Liver (tissue), 9 donors: ENCODE measurements around the gene TP73. TPM values are rescaled to one million over a fixed set of nuclear protein-coding genes. Genes with fewer than 3 reads are reported as not detected.

Experiments
- DNase-seq: peaks from one replicate; pipeline ENCODE4 v3.0.0-alpha.2; 2017; ENCODE audit warnings: low spot score
- H3K27ac ChIP-seq, 2 donors: one replicate each; pipeline ENCODE4 v1.7.0; 2013; ENCODE audit warnings: inconsistent platforms in 2 of 2, low read length in 2 of 2, control low read depth in 1 of 2, low read depth in 1 of 2, mild to moderate bottlenecking in 1 of 2
- H3K27me3 ChIP-seq, 4 donors: one replicate each; pipeline versions ENCODE4 v1.6.1 to v1.7.0; 2013; ENCODE audit warnings: low read length in 3 of 4, inconsistent platforms in 1 of 4, mild to moderate bottlenecking in 1 of 4, moderate library complexity in 1 of 4; ENCODE audit not compliant: control insufficient read depth in 4 of 4, insufficient read depth in 4 of 4
- H3K36me3 ChIP-seq, 4 donors: one replicate each; pipeline versions ENCODE4 v1.6.1 to v1.7.0; 2013; ENCODE audit warnings: low read length in 3 of 4, mild to moderate bottlenecking in 3 of 4, low read depth in 1 of 4, moderate library complexity in 1 of 4; ENCODE audit not compliant: control insufficient read depth in 4 of 4, insufficient read depth in 3 of 4
- H3K4me1 ChIP-seq, 4 donors: one replicate each; pipeline versions ENCODE4 v1.6.1 to v1.7.0; 2013; ENCODE audit warnings: low read length in 3 of 4, mild to moderate bottlenecking in 3 of 4, moderate library complexity in 1 of 4; ENCODE audit not compliant: control insufficient read depth in 4 of 4, insufficient read depth in 4 of 4
- H3K4me3 ChIP-seq, 3 donors: one replicate each; pipeline versions ENCODE4 v1.6.1 to v1.7.0; 2013; ENCODE audit warnings: low read length in 3 of 3, control low read depth in 1 of 3, low read depth in 1 of 3, mild to moderate bottlenecking in 1 of 3
- H3K9ac ChIP-seq, 2 donors: one replicate each; pipeline ENCODE4 v1.7.0; 2013; ENCODE audit warnings: low read length in 2 of 2, mild to moderate bottlenecking in 2 of 2, moderate library complexity in 2 of 2, control low read depth in 1 of 2, low read depth in 1 of 2
- H3K9me3 ChIP-seq, 4 donors: one replicate each; pipeline versions ENCODE4 v1.6.1 to v1.7.0; 2013; ENCODE audit warnings: low read length in 3 of 4; ENCODE audit not compliant: control insufficient read depth in 4 of 4
- EGR1 ChIP-seq, 2 donors: IDR thresholded peaks; 2 replicates each; pipeline ENCODE4 v1.6.1; 2016 to 2018; ENCODE audit warnings: antibody characterized with exemption in 2 of 2, low read depth in 2 of 2
- FOXA1 ChIP-seq: IDR thresholded peaks from 2 replicates; pipeline ENCODE4 v1.6.1; 2016; ENCODE audit warnings: antibody characterized with exemption
- GABPA ChIP-seq, 2 donors: IDR thresholded peaks in 1 of 2; conservative IDR thresholded peaks in 1 of 2; 2 replicates each; pipeline ENCODE4 v1.6.1; 2016; ENCODE audit warnings: antibody characterized with exemption in 2 of 2, mild to moderate bottlenecking in 1 of 2, moderate library complexity in 1 of 2
- HNF4A ChIP-seq, 2 donors: conservative IDR thresholded peaks; 2 replicates each; pipeline ENCODE4 v1.6.1; 2016; ENCODE audit warnings: antibody characterized with exemption in 2 of 2, mild to moderate bottlenecking in 2 of 2
- HNF4G ChIP-seq: IDR thresholded peaks from 2 replicates; pipeline ENCODE4 v1.6.1; 2016; ENCODE audit warnings: antibody characterized with exemption
- JUND ChIP-seq, 2 donors: IDR thresholded peaks; 2 replicates each; pipeline ENCODE4 v1.6.1; 2016; ENCODE audit warnings: antibody characterized with exemption in 2 of 2
- NR2F2 ChIP-seq: IDR thresholded peaks from 2 replicates; pipeline ENCODE4 v1.6.1; 2016; ENCODE audit warnings: antibody characterized with exemption
- RAD21 ChIP-seq, 2 donors: IDR thresholded peaks; 2 replicates each; pipeline ENCODE4 v1.6.1; 2016; ENCODE audit warnings: antibody characterized with exemption in 2 of 2, mild to moderate bottlenecking in 2 of 2
- RXRA ChIP-seq, 2 donors: IDR thresholded peaks; 2 replicates each; pipeline ENCODE4 v1.6.1; 2017 to 2018; ENCODE audit warnings: antibody characterized with exemption in 2 of 2, mild to moderate bottlenecking in 1 of 2
- SP1 ChIP-seq: IDR thresholded peaks from 2 replicates; pipeline ENCODE4 v1.6.1; 2018; ENCODE audit warnings: antibody characterized with exemption, mild to moderate bottlenecking
- TAF1 ChIP-seq: conservative IDR thresholded peaks from 2 replicates; pipeline ENCODE4 v1.6.1; 2016; ENCODE audit warnings: antibody characterized with exemption, mild to moderate bottlenecking
- WGBS: extraction: QIAGEN DNeasy Blood & Tissue Kit; methylation state at CpG from one replicate; pipeline ENCODE4 v1.1.7; 2013; 5-methylcytosine and 5-hydroxymethylcytosine counted together
- polyA plus RNA-seq, 2 donors: library from polyadenylated mRNA; stranded (reverse) in 1 of 2; unstranded in 1 of 2; fragments of 200-250 nt in 1 of 2; fragments of >200 nt in 1 of 2; fragmentation: Nextera tagmentation in 1 of 2; extraction: Ambion mirVana in 1 of 2; gene quantifications; one replicate each; pipeline versions ENCODE4 v1.2.1 to v1.2.3, GENCODE V29; 2013 to 2015
- total RNA-seq, 2 donors: library from RNA; depleted of rRNA; stranded (reverse); fragments of >200 nt; gene quantifications; one replicate each; pipeline ENCODE4 v1.2.3, GENCODE V29; 2014
- TF ChIP-seq, protein P1 (sequence below): IDR thresholded peaks from 2 replicates; pipeline ENCODE4 v1.6.1; 2016; ENCODE audit warnings: antibody characterized with exemption, mild to moderate bottlenecking
- TF ChIP-seq, protein P2 (sequence below): IDR thresholded peaks from 2 replicates; pipeline ENCODE4 v1.6.1; 2016; ENCODE audit warnings: antibody characterized with exemption
- TF ChIP-seq, protein P3 (sequence below): fragments of 150-350 bp; IDR thresholded peaks from 2 replicates; pipeline ENCODE4 v1.5.1; 2017; ENCODE audit warnings: improper control_type of control experiment, low read depth, low read length; ENCODE audit not compliant: missing input control
- TF ChIP-seq, protein P4 (sequence below): IDR thresholded peaks from 2 replicates; pipeline ENCODE4 v1.6.1; 2016; ENCODE audit warnings: antibody characterized with exemption
- donor health status: healthy.
- donor health status: healthy.
- donor health status: healthy.
- donor health status: healthy.
- donor health status: healthy.

TP73 gene
- total and polyA plus RNA-seq, 4 donors = 0.08 to 0.29 (median 0.18) TPM

DNA sequence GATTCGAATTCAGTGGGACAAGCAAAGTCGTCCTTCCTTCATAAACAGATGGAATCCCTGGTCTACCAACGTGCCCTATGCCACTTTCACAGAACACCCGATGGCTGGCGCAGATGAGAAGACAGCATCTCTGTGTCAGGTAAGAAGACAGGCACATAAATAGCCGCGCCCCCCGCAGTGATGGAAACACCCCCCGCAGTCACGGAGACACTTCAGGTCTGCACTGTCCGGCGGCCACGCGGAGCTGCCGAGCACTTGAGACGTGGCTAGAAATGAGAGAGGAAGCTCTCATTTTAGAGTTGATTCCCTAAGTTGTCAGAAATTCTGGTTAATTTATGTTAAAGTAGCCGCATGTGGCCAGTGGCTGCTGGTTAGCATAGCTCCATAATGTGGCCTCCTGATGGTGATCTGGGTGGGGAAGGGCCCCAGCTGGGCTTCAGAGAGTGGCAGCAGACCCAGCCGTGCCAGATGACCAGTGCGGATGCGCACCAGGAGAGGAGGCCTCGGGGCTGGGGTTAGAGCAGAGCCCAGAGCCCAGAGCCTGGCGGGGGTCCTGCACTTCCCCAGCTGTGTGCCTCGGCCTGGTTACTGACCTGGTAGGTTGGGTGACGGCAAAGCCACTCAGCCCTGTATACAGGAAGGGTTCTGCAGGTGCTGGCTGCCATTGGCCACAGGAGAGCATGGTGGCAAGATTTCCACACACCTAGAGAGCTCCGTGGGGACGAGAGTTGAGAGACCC lies 24.6 kb upstream of the TP73 start:
- Histone ChIP-seq H3K9me3 (no peaks in the 10 kb centered on the region), H3K27ac (no peak overlapping the region), H3K27me3 (no peaks in the 10 kb centered on the region), H3K4me1 (peaks cover 9 to 28% (median 24%) of the 10 kb centered on the region in 4 donors), H3K4me3 (no peak overlapping the region), H3K9ac (no peak overlapping the region), H3K36me3 (peaks cover 16 to 42% (median 21%) of the 10 kb centered on the region in 4 donors)
- TF ChIP-seq, protein P1, sequence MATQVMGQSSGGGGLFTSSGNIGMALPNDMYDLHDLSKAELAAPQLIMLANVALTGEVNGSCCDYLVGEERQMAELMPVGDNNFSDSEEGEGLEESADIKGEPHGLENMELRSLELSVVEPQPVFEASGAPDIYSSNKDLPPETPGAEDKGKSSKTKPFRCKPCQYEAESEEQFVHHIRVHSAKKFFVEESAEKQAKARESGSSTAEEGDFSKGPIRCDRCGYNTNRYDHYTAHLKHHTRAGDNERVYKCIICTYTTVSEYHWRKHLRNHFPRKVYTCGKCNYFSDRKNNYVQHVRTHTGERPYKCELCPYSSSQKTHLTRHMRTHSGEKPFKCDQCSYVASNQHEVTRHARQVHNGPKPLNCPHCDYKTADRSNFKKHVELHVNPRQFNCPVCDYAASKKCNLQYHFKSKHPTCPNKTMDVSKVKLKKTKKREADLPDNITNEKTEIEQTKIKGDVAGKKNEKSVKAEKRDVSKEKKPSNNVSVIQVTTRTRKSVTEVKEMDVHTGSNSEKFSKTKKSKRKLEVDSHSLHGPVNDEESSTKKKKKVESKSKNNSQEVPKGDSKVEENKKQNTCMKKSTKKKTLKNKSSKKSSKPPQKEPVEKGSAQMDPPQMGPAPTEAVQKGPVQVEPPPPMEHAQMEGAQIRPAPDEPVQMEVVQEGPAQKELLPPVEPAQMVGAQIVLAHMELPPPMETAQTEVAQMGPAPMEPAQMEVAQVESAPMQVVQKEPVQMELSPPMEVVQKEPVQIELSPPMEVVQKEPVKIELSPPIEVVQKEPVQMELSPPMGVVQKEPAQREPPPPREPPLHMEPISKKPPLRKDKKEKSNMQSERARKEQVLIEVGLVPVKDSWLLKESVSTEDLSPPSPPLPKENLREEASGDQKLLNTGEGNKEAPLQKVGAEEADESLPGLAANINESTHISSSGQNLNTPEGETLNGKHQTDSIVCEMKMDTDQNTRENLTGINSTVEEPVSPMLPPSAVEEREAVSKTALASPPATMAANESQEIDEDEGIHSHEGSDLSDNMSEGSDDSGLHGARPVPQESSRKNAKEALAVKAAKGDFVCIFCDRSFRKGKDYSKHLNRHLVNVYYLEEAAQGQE = no peak
- no peak for TF ChIP-seq RAD21 (IDR thresholded peaks at IDR 0.05)
- no peak for TF ChIP-seq SP1
- no peak for TF ChIP-seq HNF4G
- TF ChIP-seq, protein P2, sequence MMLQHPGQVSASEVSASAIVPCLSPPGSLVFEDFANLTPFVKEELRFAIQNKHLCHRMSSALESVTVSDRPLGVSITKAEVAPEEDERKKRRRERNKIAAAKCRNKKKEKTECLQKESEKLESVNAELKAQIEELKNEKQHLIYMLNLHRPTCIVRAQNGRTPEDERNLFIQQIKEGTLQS = no peak
- TF ChIP-seq, protein P3, sequence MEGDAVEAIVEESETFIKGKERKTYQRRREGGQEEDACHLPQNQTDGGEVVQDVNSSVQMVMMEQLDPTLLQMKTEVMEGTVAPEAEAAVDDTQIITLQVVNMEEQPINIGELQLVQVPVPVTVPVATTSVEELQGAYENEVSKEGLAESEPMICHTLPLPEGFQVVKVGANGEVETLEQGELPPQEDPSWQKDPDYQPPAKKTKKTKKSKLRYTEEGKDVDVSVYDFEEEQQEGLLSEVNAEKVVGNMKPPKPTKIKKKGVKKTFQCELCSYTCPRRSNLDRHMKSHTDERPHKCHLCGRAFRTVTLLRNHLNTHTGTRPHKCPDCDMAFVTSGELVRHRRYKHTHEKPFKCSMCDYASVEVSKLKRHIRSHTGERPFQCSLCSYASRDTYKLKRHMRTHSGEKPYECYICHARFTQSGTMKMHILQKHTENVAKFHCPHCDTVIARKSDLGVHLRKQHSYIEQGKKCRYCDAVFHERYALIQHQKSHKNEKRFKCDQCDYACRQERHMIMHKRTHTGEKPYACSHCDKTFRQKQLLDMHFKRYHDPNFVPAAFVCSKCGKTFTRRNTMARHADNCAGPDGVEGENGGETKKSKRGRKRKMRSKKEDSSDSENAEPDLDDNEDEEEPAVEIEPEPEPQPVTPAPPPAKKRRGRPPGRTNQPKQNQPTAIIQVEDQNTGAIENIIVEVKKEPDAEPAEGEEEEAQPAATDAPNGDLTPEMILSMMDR = no peak
- TF ChIP-seq HNF4A (conservative IDR thresholded peaks at IDR 0.05) = no peak
- no peak for TF ChIP-seq EGR1 (IDR thresholded peaks at IDR 0.05; ENCODE audit: low read depth in 2 of 2)
- TF ChIP-seq, protein P4, sequence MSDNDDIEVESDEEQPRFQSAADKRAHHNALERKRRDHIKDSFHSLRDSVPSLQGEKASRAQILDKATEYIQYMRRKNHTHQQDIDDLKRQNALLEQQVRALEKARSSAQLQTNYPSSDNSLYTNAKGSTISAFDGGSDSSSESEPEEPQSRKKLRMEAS = no peak
- TF ChIP-seq JUND (IDR thresholded peaks at IDR 0.05) = no peak
- no peak for TF ChIP-seq NR2F2
- 96% methylated on average over 26 of the region's 26 CpGs for WGBS
- DNase-seq = no peak

DNA sequence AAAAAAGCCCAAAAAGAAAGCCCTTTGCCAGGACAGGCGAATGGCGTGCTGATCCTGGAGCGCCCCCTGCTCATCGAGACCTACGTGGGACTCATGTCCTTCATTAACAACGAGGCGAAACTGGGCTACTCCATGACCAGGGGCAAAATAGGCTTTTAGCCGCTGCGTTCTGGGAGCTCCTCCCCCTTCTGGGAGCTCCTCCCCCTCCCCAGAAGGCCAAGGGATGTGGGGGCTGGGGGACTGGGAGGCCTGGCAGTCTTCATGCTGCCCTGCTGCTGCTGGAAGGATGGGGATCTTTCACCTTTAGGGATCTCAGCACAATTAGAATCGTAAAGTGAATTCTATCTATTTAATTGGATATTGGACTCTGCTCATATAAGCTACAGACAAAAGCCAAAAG lies 23.9 kb upstream of the TP73 start:
- Histone ChIP-seq H3K27ac (no peak overlapping the region), H3K9ac (no peak overlapping the region), H3K4me1 (peaks cover 7 to 20% (median 17%) of the 10 kb centered on the region in 4 donors), H3K4me3 (no peak overlapping the region), H3K36me3 (peaks cover 16 to 47% (median 21%) of the 10 kb centered on the region in 4 donors), H3K27me3 (no peaks in the 10 kb centered on the region), H3K9me3 (no peaks in the 10 kb centered on the region)
- TF ChIP-seq FOXA1 (no peak), TAF1 (no peak), RXRA (IDR thresholded peaks at IDR 0.05) (no peak), SP1 (no peak), EGR1 (IDR thresholded peaks at IDR 0.05; ENCODE audit: low read depth in 2 of 2) (no peak), GABPA (IDR thresholded peaks at IDR 0.05 in 1 of 2, conservative IDR thresholded peaks at IDR 0.05 in 1 of 2) (no peak), HNF4A (conservative IDR thresholded peaks at IDR 0.05) (no peak), JUND (IDR thresholded peaks at IDR 0.05) (no peak)
- TF ChIP-seq, protein P2 = no peak
- TF ChIP-seq, protein P1 = no peak
- TF ChIP-seq, protein P3 = no peak
- no peak for DNase-seq
- 92% methylated on average over 10 of the region's 10 CpGs for WGBS
